ENCODE data around the gene MFSD2A. TPM values are rescaled to one million over a fixed set of nuclear protein-coding genes. Genes with fewer than 3 reads are reported as not detected.

Gene MFSD2A
- polyA plus RNA-seq = 0.73 and 4.1 TPM in 2 replicates

DNA sequence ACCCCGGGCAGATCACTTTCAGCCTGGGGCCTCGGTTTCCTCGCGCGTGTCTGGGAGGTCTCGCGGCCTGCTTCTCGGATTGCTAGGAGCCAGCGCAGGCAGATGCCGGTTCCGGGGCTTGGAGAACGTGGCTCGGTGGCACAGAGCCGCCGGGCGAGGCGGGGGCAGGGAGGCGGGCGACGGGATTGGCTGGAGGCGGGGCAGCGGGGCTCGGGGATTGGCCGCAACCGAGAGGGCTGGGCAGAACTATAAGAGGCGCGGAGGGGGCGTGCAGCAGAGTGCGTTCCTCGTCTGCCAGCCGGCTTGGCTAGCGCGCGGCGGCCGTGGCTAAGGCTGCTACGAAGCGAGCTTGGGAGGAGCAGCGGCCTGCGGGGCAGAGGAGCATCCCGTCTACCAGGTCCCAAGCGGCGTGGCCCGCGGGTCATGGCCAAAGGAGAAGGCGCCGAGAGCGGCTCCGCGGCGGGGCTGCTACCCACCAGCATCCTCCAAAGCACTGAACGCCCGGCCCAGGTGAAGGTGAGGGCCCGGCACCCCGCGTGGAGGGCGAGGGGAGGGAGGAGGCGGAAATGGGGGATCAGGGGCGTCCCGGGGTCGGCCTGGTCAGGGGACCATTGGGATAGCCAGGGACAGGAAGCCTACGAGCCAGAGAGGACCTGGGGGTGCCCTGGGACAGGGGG, at the start of gene MFSD2A:
Gene MFSD2A (plus strand): TSS at position 276 of the 677 bp plus-strand sequence. CDS start 148 bp downstream, at position 424.

Other genes with a start within 250 kb of the MFSD2A start
- gene PPIE, start 216.3 kb upstream of the MFSD2A start, polyA plus RNA-seq = 33.6 and 61.4 TPM in 2 replicates
- gene OXCT2, start 183.8 kb upstream of the MFSD2A start, polyA plus RNA-seq = not detected in 2 replicates
- not detected in 2 replicates for gene BMP8B, start 166.3 kb upstream of the MFSD2A start, polyA plus RNA-seq
- gene TRIT1, start 71.6 kb upstream of the MFSD2A start, polyA plus RNA-seq = 8.1 and 9.9 TPM in 2 replicates
- gene MYCL, start 53.2 kb upstream of the MFSD2A start, polyA plus RNA-seq = not detected in 2 replicates
- gene CAP1, start 85.6 kb downstream of the MFSD2A start, polyA plus RNA-seq = 80.5 and 103 TPM in 2 replicates
- 156 and 195 TPM in 2 replicates for gene PPT1, start 142.1 kb downstream of the MFSD2A start, polyA plus RNA-seq
- gene RLF, start 206.2 kb downstream of the MFSD2A start, polyA plus RNA-seq = 5.0 and 7.4 TPM in 2 replicates

Data from Purkinje cell (primary cell).